CD4-positive, alpha-beta T cell treated with Interleukin-6 for 4 hours (primary cell): ENCODE data around the gene POLE.
"Not testable (repeated sequence)": the region's sequence is repeated elsewhere in the genome, so short reads cannot be mapped to it uniquely, and the experiment has no call there.

Experiments used
- DNase-seq: peaks from one replicate; pipeline ENCODE4 v3.0.0-alpha.2; 2020; ENCODE audit warnings: mixed read lengths

POLE gene

DNA sequence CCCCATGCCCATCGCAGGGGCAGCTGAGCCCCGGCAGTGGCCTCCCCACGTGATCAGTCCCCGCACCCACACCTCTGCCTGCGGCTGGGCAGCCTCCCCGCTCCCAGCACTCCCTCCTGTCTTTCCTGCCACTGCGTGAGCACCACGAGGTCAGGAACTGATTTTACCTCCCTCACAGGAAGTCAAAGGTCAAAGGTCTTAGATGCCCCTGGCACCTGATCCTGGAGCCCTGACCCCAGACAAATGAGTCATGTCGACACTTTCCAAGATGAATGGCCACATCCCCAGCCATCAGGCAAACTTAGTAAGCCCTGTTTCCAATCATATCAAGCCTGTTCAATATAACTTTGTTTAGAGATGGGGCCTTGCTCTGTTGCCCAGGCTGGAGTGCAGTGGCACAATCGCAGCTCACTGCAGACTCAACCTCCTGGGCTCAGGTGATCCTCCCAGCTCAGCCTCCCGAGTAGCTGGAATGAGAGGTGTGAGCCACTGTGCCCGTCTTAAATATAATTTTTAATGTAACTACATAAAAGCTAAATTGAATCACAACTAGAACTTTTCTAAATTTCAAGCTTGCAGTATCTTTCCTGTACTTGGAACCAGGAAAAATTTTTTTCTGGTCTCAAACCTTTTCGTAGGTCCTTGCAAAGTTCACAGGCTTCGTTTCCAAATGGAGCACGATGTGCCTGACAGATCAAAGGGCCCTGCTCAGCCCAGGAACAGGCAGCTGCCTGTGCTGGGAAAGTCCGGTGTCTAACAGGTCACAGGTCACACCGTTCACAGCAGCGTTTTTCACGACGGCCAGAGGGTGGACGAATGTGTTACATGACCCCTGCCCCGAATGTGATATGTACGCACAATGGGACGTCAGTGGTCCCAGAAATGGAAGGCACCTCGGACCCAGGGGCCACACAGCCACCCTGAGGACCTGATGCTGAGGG lies 78.6 kb downstream of the POLE start:
- no peak for DNase-seq

- no peak for DNase-seq
Measured at GRCh38 chr12:132606927-132607326, 80.2 kb downstream of the POLE start.

GRCh38 chr12:132606466-132606865 lies 80.7 kb downstream of the POLE start:
- no peak for DNase-seq

- DNase-seq: no peak
Measured at GRCh38 chr12:132605892-132606291, 81.2 kb downstream of the POLE start.

GRCh38 chr12:132604668-132605441 lies 82.3 kb downstream of the POLE start:
- DNase-seq: no peak

DNA sequence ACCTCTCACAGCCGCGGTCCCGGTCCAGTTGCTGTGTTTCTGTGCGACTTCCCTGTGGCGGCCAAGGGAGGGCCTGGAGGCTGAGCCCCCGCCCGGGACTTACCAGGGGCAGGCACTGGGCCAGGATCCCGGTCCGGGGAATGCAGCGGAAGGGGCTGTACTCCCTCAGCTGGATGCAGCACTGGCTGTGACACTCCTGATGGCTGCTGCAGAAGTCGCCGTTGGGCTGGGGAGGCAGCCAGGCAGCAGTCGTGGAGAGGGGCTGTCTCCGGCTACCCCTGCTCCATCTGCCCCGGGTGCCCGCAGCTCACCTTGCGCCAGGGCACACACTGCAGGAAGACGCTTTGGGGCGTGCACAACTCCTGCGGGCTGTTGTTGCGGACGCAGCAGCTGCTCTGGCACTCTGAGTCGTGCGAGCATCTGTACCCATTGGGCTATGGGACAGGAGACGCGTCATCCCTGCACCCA lies 83.0 kb downstream of the POLE start:
- DNase-seq: no peak

- DNase-seq: no peak
Measured at GRCh38 chr12:132603240-132604150, 83.6 kb downstream of the POLE start.

- DNase-seq: no peak
Measured at GRCh38 chr12:132602572-132603239, 84.4 kb downstream of the POLE start.

DNA sequence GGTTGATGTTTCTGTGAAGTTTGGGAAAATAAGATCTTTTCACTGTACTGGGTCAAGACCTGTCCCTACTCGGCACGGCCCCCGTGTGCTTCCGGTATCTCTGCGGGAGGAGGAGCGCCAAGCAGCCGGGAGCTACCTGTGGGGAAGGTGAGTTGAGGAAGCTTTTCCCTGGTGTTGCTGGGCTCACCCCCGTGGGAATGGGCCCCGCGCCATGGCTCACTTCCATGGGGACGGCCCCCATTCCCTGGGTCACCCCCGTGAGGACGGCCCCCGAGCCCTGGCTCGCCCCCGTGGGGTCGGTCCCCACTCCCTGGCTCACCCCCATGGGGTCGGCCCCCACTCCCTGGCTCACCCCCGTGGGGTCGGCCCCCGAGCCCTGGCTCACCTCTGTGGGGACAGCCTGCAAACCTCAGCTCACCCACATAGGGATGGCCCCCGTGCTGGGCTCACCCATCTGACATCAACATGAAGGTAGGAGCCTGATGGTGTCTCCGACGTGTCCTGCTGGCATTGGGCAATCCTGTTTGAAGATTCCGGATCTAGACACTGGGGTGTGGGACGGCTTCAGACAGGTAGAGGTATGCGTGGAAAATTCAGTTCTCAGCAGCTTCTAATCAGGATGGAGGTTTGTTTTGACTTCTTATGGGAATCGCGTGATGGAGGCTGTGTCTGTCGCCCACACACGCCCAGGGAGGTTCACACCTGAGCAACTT lies 85.8 kb downstream of the POLE start:
- DNase-seq: no peak

GRCh38 chr12:132600048-132601032 lies 86.8 kb downstream of the POLE start:
- DNase-seq: peak; percentile 59

DNA sequence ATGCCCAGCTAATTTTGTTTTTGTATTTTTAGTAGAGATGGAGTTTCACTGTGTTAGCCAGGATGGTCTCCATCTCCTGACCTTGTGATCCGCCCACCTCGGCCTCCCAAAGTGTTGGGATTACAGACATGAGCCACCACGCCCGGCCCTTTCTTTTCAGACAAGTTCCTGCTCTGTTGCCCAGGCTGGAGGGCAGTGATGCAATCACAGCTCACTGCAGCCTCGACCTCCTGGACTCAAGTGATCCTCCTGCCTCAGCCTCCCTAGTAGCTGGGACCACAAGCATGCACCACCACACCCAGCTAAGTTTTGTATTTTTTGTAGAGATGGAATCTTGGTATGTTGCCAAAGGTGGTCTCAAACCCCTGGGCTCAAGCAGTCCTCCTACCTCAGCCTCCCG lies 87.6 kb downstream of the POLE start:
- not testable (repeated sequence) for DNase-seq

GRCh38 chr12:132597333-132598316 lies 89.5 kb downstream of the POLE start:
- DNase-seq: peak; percentile 56

GRCh38 chr12:132596016-132596415 lies 91.1 kb downstream of the POLE start:
- DNase-seq: no peak

DNA sequence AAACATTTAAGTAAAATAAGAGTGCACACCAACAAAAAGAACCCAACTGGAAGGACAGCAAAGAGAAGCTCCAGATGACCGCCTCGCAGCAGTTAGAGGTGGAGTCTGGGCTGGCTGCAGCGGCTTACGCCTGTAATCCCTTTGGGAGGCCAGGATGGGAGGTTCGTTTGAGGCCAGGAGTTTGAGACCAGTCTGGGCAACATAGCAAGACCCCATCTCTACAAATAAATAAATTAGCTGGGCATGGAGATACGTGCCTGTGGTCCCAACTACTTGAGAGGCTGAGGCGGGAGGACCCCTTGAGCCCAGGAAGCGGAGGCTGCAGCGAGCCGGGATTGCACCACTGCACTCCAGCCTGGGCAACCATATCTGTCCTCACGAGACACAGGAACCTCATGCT lies 92.0 kb downstream of the POLE start:
- no peak for DNase-seq

DNA sequence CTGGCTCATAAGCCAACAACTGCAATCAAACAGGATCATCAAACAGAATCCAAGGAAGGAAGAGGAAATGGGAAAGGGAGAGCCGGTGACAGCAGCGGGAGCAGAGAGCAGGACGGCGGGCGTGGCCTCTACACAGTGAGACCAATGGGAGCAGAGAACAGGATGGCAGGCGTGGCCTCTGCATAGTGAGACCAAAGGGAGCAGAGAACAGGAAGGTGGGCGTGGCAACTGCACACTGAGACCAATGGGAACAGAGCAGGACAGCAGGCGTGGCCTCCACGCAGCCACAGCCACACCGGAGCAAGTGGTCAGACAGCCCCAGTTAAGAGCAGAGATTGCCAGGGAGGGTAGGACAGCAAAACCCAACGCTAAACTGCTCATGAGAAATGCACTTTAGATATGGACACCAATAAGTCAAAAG lies 93.2 kb downstream of the POLE start:
- peak; percentile 18 for DNase-seq

- no peak for DNase-seq
Measured at GRCh38 chr12:132593521-132593920, 93.6 kb downstream of the POLE start.

- no peak for DNase-seq
Measured at GRCh38 chr12:132593071-132593470, 94.1 kb downstream of the POLE start.

- no peak for DNase-seq
Measured at GRCh38 chr12:132592282-132592970, 94.7 kb downstream of the POLE start.
